Hematopoietic multipotent progenitor cell treated with erythropoietin and hydrocortisone succinate and interleukin-3 and kit ligand, for 17 days (in vitro differentiated cells): ENCODE measurements around the gene CD9.

Source experiments
- DNase-seq: peaks from one replicate; pipeline ENCODE4 v3.0.0-alpha.2; 2015; ENCODE audit warnings: low spot score

CD9 gene

GRCh38 chr12:6241495-6241894 lies 41.3 kb downstream of the CD9 start:
- no peak for DNase-seq

GRCh38 chr12:6249580-6249979 lies 49.4 kb downstream of the CD9 start:
- no peak for DNase-seq

- DNase-seq: no peak
Measured at GRCh38 chr12:6250343-6250742, 50.1 kb downstream of the CD9 start.

GRCh38 chr12:6253278-6253677 lies 53.1 kb downstream of the CD9 start:
- no peak for DNase-seq

- no peak for DNase-seq
Measured at GRCh38 chr12:6254491-6254890, 54.3 kb downstream of the CD9 start.

- DNase-seq: no peak
Measured at GRCh38 chr12:6257007-6257406, 56.8 kb downstream of the CD9 start.

GRCh38 chr12:6262211-6262610 lies 62.0 kb downstream of the CD9 start:
- no peak for DNase-seq

- no peak for DNase-seq
Measured at GRCh38 chr12:6262623-6263022, 62.4 kb downstream of the CD9 start.

- DNase-seq: no peak
Measured at GRCh38 chr12:6263931-6264330, 63.7 kb downstream of the CD9 start.

- no peak for DNase-seq
Measured at GRCh38 chr12:6264402-6265037, 64.3 kb downstream of the CD9 start.

GRCh38 chr12:6265038-6265405 lies 64.8 kb downstream of the CD9 start:
- DNase-seq: no peak

- no peak for DNase-seq
Measured at GRCh38 chr12:6266541-6266966, 66.4 kb downstream of the CD9 start.

GRCh38 chr12:6266971-6267721 lies 66.9 kb downstream of the CD9 start:
- no peak for DNase-seq

GRCh38 chr12:6268484-6269157 lies 68.4 kb downstream of the CD9 start:
- DNase-seq: no peak

- DNase-seq: no peak
Measured at GRCh38 chr12:6269986-6270385, 69.8 kb downstream of the CD9 start.

GRCh38 chr12:6271281-6271680 lies 71.1 kb downstream of the CD9 start:
- DNase-seq: no peak

GRCh38 chr12:6272300-6273204 lies 72.4 kb downstream of the CD9 start:
- no peak for DNase-seq

- no peak for DNase-seq
Measured at GRCh38 chr12:6273205-6273540, 73.0 kb downstream of the CD9 start.

GRCh38 chr12:6273541-6274230 lies 73.5 kb downstream of the CD9 start:
- no peak for DNase-seq

- no peak for DNase-seq
Measured at GRCh38 chr12:6274231-6275221, 74.3 kb downstream of the CD9 start.
